HG03064 (cell line): Measurements from ENCODE around the gene SPATA20.
A peak's percentile ranks its signal among the peaks of the same experiment; 100 is the strongest.

Experiments used
- ATAC-seq: cut with Tn5 transposase; IDR thresholded peaks from one replicate; pipeline ENCODE4 v1.9.1; 2021; ENCODE audit warnings: low read depth; ENCODE audit not compliant: unreplicated experiment

The SPATA20 gene

DNA sequence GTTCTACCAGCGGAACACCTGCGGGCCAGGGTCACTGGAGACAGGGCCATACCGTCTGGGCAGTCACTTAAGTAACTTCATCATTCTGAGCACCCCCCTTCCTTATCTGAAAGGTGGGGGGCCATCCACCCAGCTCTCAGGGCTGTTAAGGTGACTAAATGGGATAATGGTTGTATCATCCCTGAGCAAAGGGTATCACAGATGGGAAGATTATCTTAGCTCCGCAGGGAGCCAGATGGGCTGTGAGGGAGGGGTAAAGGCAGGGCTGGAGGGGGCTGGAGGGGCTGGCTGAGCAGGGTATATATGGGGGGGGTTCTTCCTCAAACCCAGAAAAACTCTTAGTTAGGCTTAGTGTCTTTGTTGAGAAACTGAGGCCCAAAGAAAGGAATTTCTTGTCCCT lies 10.7 kb downstream of the SPATA20 start:
- ATAC-seq: no peak

- ATAC-seq: no peak
Measured at GRCh38 chr17:50558091-50558490, 11.1 kb downstream of the SPATA20 start.

DNA sequence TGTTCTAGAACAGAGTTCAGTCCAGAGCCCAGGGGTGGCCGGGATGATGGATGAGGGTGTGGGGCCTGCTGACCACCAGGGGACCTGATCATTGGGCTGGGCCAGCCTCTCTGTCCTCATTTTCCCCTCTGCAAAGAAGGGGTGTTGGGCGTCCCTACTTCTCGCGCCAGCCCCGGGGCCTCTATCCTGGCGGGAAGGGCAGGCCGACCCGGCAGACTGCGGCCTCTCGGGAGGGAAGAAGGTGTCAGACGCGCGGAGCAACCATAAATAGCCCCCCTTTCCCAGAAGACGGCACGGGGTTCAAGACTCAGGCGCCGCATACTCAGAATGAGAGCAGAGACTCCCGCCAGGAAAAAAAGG lies 11.6 kb downstream of the SPATA20 start:
- ATAC-seq: no peak

DNA sequence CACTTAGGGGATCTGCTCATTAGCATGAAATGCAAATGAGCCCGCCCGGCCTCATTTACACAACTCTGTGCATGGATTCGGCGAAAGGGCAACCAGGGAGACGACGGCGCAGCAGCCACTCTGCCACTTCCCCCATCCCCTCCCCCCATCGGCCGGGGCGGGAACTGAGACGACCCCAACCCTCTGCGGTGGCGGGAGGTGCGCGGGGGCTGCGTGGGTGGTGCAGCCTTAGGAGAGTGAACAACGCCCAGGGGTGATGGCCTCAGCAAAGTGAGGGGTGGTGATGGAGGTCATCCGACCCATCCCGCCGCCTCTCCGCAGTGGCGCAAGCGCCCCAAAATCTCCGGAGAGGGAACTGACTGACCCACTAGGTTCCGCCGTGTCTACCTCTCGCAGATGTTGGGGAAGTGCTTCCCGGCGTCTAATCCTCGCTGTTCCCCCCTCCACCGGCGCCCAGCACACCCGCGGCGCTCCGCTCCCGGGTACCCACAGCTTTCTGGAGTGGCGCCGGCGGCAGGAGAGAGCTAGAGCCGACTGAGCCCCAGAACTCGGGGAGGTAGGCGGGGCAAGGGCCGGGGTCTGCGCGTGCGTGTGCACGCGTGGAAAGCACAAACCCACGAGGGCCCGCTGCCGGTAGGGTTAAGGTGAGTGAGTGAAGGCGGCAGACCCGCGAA lies 12.1 kb downstream of the SPATA20 start:
- no peak for ATAC-seq

DNA sequence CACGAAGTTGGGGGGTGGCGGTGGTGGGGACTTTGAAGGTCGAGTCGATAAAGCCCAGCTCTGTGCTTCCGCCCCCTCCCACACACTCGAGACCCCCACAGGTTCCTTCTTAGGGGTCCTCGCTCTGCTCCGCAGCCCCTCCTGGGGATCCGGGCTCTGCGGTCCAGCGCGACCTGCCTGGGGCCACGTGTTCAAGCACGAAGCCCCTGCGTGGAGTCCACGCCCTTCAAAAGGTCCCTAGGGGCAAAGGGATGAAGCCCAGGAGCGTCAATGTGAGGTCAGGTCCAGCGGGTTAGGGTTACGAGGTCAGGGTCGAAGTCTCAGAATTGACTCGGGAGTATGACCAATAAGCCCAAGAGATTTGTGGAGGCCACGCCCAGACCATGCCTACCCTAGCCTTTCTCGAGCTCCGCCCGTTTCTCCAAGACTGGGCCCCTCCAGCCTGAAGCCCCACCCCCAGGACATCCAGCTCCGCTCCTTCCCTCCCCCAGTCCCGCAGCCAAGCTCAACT lies 12.8 kb downstream of the SPATA20 start:
- no peak for ATAC-seq

GRCh38 chr17:50560185-50560824 lies 13.3 kb downstream of the SPATA20 start, which contains the start of gene CACNA1G:
Gene CACNA1G (plus strand): TSS chr17:50560715. CDS start chr17:50561460, 745 bp downstream.
- peak; percentile 79 for ATAC-seq

DNA sequence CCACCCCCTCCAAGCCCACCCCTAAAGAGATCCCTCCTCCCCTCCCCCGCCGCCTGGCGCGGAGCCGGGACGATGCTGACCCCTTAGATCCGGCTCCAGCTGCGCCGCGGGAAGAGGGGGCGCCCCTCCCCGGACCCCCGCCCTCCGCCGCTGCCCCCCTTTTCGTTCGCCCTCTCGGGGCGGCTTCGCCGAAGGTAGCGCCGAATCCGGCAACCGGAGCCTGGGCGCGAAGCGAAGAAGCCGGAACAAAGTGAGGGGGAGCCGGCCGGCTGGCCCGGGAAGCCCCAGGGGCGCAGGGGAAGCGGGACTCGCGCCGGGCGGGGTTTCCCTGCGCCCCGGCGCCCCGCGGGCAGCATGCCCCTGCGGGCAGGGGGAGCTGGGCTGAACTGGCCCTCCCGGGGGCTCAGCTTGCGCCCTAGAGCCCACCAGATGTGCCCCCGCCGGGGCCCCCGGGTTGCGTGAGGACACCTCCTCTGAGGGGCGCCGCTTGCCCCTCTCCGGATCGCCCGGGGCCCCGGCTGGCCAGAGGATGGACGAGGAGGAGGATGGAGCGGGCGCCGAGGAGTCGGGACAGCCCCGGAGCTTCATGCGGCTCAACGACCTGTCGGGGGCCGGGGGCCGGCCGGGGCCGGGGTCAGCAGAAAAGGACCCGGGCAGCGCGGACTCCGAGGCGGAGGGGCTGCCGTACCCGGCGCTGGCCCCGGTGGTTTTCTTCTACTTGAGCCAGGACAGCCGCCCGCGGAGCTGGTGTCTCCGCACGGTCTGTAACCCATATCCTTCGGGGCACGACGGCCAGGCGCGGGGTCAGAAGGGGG lies 14.2 kb downstream of the SPATA20 start:
- no peak for ATAC-seq

- ATAC-seq: no peak
Measured at GRCh38 chr17:50561746-50562141, 14.8 kb downstream of the SPATA20 start.

DNA sequence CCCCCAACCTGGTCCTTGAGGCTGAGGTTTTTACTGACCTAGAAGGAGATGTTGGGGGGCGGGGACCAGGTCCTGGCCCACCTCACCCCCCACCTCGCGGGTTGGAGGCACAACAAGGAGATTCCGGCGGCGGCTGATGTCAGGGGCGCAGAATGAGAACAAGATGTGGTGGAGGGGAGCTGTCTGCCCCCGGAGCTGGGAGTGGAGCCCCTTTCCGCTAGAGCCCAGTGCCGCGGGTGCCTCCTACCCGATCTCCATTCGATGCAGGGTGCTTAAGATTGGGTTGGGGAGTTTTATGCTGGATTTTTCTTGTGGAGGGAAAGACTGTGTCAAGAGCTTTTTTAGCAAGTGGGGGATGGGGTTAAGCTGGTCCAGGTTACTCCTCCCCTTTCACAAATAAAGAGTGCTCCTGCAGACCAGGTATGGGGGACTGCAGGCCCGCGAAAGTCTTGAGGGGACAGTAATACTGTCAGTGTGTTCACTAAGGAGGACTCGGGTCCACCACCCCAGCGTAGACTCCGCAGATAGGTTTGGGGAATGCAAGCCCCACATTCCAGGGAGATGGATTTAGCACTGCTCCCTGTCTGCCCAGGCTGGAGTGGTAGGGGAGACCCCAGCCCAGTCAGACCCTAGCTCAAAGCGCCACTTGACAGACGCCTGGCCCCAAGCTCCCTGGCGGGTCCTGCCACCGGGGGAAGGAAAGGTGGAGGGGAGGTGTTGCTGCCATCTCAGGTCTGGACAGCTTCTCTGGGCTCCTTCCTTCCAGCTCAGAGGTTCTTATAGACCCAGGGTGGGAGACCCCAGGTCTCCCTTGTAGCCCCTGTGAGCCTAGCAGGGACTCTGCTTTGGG lies 15.5 kb downstream of the SPATA20 start:
- no peak for ATAC-seq

DNA sequence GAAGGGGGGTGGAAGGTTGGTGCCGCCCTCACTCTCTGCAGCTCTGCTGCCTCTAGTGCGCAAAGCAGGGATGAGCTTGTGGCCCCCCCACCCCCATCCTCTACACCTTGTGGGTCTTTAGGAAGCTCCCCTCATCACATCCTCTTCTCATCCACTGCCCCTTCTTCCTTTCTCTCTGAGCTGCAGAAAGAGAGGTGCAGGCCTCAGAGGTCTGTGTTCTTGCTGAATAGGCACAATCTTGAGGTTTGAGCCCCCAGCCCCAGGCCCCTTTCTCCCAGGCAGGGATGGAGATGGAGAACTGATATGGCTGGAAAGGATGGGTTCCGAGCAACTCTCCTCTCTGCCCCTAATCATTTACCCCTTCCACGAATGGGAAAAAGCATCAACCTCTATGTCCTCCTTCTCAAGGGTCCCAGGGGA lies 16.1 kb downstream of the SPATA20 start:
- no peak for ATAC-seq

GRCh38 chr17:50564916-50565315 lies 17.9 kb downstream of the SPATA20 start:
- ATAC-seq: no peak

GRCh38 chr17:50565402-50566350 lies 18.7 kb downstream of the SPATA20 start:
- ATAC-seq: no peak

DNA sequence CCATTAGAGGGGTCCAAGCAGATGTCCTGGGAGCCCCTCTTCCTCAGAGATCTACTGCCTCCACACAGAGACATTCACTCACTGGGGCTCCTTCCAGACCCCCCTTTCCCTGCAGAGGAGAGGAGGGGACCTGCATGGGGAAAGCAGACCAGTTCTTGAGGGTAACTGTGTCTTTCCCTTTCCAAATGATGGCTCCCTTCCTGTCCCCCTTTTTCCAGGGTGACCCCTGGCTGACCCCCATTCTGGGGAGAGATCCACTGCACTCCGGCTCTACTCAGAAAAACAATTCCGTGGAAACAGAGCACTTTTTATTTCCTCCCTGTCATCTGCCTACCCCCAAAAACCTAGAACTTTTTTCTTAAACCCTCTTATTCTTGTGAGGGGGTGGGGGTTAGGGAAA lies 19.9 kb downstream of the SPATA20 start:
- no peak for ATAC-seq

DNA sequence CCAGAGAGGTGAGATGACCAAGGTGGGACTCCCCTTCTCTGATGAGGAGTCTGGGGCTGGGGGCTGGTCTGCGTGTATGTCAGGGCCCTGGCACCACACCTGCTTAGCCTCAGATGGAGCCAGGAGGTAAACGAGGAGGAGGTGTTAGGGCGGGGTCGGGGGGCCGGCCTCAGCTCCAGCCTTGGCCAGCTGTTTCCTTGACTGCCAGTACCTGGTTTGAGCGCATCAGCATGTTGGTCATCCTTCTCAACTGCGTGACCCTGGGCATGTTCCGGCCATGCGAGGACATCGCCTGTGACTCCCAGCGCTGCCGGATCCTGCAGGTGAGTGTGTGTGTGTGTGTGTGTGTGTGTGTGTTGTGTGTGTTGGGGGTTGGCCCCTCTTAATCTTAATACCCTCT lies 21.7 kb downstream of the SPATA20 start:
- ATAC-seq: no peak

GRCh38 chr17:50569592-50569991 lies 22.6 kb downstream of the SPATA20 start:
- ATAC-seq: no peak

- no peak for ATAC-seq
Measured at GRCh38 chr17:50570032-50570431, 23.1 kb downstream of the SPATA20 start.

DNA sequence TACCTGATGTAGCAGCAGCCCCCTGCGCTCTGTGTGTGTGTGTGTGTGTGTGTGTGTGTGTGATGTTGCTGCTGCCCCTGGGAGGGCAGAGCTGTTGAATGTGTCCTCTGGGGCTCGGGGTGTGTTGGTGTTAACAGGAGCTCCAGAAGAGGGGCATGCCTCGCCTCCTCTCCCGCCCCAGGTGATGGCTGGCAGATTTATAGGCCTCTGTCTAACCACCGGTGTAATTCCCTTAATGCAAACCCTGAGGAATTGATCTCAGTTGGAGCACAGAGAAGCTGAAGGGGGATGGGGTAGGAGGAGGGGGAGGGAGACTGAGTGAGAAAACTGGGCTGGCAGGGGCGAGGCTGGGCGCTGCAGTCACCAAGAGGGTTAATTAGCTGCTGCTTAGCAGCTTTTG lies 23.6 kb downstream of the SPATA20 start:
- ATAC-seq: no peak

- no peak for ATAC-seq
Measured at GRCh38 chr17:50571681-50572080, 24.7 kb downstream of the SPATA20 start.

DNA sequence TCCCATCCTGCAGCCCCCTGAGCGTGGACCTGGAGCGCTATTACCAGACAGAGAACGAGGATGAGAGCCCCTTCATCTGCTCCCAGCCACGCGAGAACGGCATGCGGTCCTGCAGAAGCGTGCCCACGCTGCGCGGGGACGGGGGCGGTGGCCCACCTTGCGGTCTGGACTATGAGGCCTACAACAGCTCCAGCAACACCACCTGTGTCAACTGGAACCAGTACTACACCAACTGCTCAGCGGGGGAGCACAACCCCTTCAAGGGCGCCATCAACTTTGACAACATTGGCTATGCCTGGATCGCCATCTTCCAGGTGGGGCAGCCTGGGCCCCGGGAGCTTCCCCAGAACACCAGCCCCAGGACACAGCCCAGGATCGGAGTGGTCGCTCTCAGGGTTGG lies 25.6 kb downstream of the SPATA20 start:
- ATAC-seq: no peak
